OCI-LY7 (cell line): Measurements from ENCODE around the gene SIVA1. TPM values are rescaled to one million over a fixed set of nuclear protein-coding genes. Genes with fewer than 3 reads are reported as not detected.

ENCODE experiments used
- BruUV-seq: library from RNA; stranded (reverse); fragments of 400-500 nt; replicated peaks from 2 replicates; lab custom pipeline; 2021; lab: Mats Ljungman, UMichigan
- CTCF ChIA-PET: fragments of 300-600 bp; sonication (Branson Sonifier 250); formaldehyde crosslinking; loops from one replicate; lab custom pipeline; 2022; ENCODE audit warnings: antibody characterized with exemption; ENCODE audit not compliant: unreplicated experiment; lab: Charles Lee
- POLR2A ChIA-PET: fragments of 300-600 bp; sonication (Branson Sonifier 250); formaldehyde crosslinking; loops from one replicate; lab custom pipeline; 2022; ENCODE audit warnings: antibody characterized with exemption; lab: Charles Lee
- DNase-seq: peaks from one replicate; pipeline ENCODE4 v3.0.0-alpha.2; 2015; ENCODE audit warnings: low spot score
- H2AFZ ChIP-seq: fragments of 200-600 bp; sonication (generic), shearing (Covaris generic); 2 replicates; pipeline ENCODE4 v1.6.1; 2014; ENCODE audit warnings: mild to moderate bottlenecking, antibody characterized with exemption, low read length, moderate library complexity
- H3K27ac ChIP-seq: fragments of 200-600 bp; sonication (generic); 2 replicates; pipeline ENCODE4 v1.5.1; 2014; ENCODE audit warnings: mixed run types, low read depth, mild to moderate bottlenecking, moderate library complexity, low read length, inconsistent platforms; ENCODE audit not compliant: poor library complexity, severe bottlenecking
- H3K36me3 ChIP-seq: fragments of 200-600 bp; sonication (generic); 2 replicates; pipeline ENCODE4 v1.6.1; 2014; ENCODE audit warnings: mild to moderate bottlenecking, antibody characterized with exemption, low read length, moderate library complexity, mixed read lengths; ENCODE audit not compliant: insufficient read depth
- H3K4me1 ChIP-seq: fragments of 200-600 bp; sonication (generic); 2 replicates; pipeline ENCODE4 v1.5.1; 2014; ENCODE audit warnings: mild to moderate bottlenecking, low read length; ENCODE audit not compliant: insufficient read depth, poor library complexity, severe bottlenecking
- H3K4me2 ChIP-seq: fragments of 200-600 bp; sonication (generic); 2 replicates; pipeline ENCODE4 v1.6.1; 2014; ENCODE audit warnings: mild to moderate bottlenecking, low read length
- H3K4me3 ChIP-seq: fragments of 200-600 bp; sonication (generic); 2 replicates; pipeline ENCODE4 v1.5.1; 2014; ENCODE audit warnings: mild to moderate bottlenecking, low read depth, low read length; ENCODE audit not compliant: poor library complexity, severe bottlenecking
- H3K79me2 ChIP-seq: fragments of 200-600 bp; sonication (generic); 2 replicates; pipeline ENCODE4 v1.6.1; 2016; ENCODE audit warnings: low read depth, mild to moderate bottlenecking, low read length, moderate library complexity, mixed read lengths; ENCODE audit not compliant: insufficient read depth
- H3K9me2 ChIP-seq: fragments of 200-600 bp; sonication (generic); 2 replicates; pipeline ENCODE4 v1.6.1; 2016; ENCODE audit warnings: mild to moderate bottlenecking, low read length, mixed read lengths; ENCODE audit not compliant: insufficient read depth
- H3K9me3 ChIP-seq: fragments of 200-600 bp; sonication (generic); 2 replicates; pipeline ENCODE4 v1.6.1; 2014; ENCODE audit warnings: mild to moderate bottlenecking, mixed run types, low read length, mixed read lengths
- H4K20me1 ChIP-seq: fragments of 200-600 bp; sonication (generic); 2 replicates; pipeline ENCODE4 v1.6.1; 2014; ENCODE audit warnings: mild to moderate bottlenecking, antibody characterized with exemption, low read length, moderate library complexity, mixed read lengths; ENCODE audit not compliant: insufficient read depth
- EZH2phosphoT487 ChIP-seq: fragments of 200-600 bp; sonication (generic); IDR thresholded peaks from 2 replicates; pipeline ENCODE4 v1.6.1; 2018; ENCODE audit warnings: low read depth, borderline replicate concordance, mild to moderate bottlenecking, mixed run types, antibody characterized with exemption, low read length, moderate library complexity, mixed read lengths
- intact Hi-C: fragments of 100-400 bp; cut with micrococcal nuclease; formaldehyde crosslinking; loops from one replicate; pipeline ENCODE4 v1.10.0; 2022; ENCODE audit not compliant: unreplicated experiment
- total RNA-seq, 2 experiments: library from RNA; depleted of rRNA in 1 of 2; stranded (reverse); fragments of >200 nt in 1 of 2; shearing (Covaris generic) in 1 of 2; gene quantifications; 2 replicates each; pipeline ENCODE4 v1.2.3, GENCODE V29; 2014 to 2022
- TF ChIP-seq, protein P1 (sequence below): fragments of 200-600 bp; sonication (generic); conservative IDR thresholded peaks from 2 replicates; pipeline ENCODE4 v1.5.1; 2014; ENCODE audit warnings: mild to moderate bottlenecking, antibody characterized with exemption, low read length, moderate library complexity, mixed read lengths

The SIVA1 gene
- total RNA-seq, 2 experiments from 2014 or later: 111 to 244 TPM

DNA sequence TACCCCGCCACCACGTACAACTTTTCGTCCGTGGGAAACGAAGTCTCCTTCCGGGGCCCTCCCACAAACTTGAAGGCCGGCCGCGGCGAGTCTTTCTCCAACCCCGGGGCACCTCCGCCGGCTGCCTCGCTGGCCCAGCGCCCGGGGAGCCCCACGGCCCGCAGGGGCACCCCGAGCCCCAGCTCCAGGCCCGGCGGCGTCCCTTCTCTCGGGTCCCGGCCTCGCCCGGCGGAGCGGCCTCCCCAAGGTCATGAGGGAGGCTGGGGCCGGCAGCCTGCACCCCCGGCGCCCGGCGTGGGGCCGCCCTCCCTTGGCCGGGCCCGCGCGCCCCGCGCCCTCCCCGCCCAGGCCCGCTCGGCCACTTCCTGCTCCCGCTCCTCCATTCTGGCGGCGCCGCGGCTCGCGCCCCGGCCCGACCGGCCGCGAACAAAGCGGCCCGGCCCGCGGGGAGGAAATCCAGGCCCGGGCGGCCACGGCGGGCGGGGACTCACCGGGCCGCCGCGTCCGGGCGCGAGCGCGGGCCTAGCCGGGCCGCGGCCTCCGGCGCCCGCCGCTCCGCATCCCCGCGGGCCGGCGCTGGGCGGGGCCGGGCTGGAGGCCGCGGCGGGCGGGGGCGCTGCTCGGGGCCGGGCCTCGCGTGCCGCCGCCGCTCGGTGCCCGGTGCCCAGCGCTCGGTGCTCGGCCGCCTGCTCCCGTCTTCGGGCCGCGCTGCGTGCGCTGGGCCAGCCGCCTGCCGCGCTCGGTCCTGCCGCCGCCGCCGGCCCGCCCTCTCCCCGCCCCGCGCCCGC lies 42.2 kb downstream of the SIVA1 start, which contains the start of gene AKT1:
Gene AKT1 (minus strand): TSS at position 756 of the 788 bp plus-strand sequence. CDS start 3,105 bp downstream, outside the sequence.
- intact Hi-C loops: loop anchor here (1.0 kb wide), 1 partner anchor 42 kb away; the partner anchor contains the start of gene SIVA1
- Histone ChIP-seq H3K4me2 (peak within 1 kb of the TSS; percentile 100), H2AFZ (peak within 1 kb of the TSS; percentile 56), H3K4me1 (peaks cover 21% of the 10 kb centered on the region), H3K9me2 (no peaks in the 10 kb centered on the region), H3K36me3 (peaks cover 4% of the 10 kb centered on the region; the same call in 1 of the 2 replicates), H3K4me3 (peak within 1 kb of the TSS; percentile 93), H3K9me3 (no peaks in the 10 kb centered on the region), H3K27ac (no peak within 1 kb of the TSS), H4K20me1 (peaks cover 9% of the 10 kb centered on the region; the same call in 1 of the 2 replicates), H3K79me2 (no peaks in the 10 kb centered on the region)
- no TSS peak for BruUV-seq
- DNase-seq: peak; percentile 58
- CTCF ChIA-PET: no interaction called here
- POLR2A ChIA-PET: no interaction called here
- TF ChIP-seq EZH2phosphoT487: no peak
- TF ChIP-seq, protein P1, sequence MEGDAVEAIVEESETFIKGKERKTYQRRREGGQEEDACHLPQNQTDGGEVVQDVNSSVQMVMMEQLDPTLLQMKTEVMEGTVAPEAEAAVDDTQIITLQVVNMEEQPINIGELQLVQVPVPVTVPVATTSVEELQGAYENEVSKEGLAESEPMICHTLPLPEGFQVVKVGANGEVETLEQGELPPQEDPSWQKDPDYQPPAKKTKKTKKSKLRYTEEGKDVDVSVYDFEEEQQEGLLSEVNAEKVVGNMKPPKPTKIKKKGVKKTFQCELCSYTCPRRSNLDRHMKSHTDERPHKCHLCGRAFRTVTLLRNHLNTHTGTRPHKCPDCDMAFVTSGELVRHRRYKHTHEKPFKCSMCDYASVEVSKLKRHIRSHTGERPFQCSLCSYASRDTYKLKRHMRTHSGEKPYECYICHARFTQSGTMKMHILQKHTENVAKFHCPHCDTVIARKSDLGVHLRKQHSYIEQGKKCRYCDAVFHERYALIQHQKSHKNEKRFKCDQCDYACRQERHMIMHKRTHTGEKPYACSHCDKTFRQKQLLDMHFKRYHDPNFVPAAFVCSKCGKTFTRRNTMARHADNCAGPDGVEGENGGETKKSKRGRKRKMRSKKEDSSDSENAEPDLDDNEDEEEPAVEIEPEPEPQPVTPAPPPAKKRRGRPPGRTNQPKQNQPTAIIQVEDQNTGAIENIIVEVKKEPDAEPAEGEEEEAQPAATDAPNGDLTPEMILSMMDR: no peak

DNA sequence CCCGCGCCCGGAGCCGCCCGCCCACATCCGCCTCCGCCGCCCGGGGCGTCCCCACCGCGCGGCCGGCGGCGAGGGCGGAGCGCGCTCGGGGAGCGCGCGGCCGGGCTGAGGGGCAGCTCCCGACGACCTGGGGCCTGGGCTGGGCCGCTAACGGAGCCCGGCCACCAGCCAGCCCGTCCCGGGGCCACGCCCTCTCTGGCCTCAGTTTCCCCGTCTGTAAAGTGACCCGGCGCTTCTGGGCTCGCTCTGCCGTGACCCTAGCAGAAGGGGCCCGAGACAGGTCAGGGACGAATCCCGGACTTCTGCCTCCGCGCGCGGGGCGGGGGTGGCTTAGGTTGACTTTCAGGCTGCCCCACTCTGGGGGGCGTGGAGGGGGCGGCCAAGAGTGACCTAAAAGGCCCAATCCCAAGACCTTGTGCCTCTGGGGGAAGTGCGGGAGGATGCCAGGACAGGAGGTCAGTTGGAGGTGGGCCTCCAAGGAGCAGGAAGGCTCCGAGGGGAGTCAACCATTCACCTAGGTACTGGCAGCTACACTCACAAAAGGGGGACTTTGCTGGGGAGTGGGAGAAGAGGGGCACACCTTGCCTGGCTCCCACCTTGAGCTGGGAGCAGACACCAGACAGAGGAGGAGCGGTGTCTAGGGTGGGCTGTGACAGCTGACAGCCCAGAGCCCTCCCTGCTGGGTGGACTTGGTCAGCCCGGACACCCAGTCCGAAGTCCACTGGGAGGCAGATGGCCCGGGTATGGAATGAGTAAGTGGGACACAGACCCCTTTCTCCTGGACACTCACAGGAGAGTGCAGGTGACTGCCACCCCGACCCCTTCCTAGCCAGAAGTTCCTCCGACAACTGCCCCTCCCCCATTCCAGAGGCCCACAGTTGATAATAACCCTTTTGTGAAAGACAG lies 43.1 kb downstream of the SIVA1 start:
- H3K27ac ChIP-seq: no peak overlapping the region
- H3K36me3 ChIP-seq: no peaks in the 10 kb centered on the region
- H2AFZ ChIP-seq: peak overlapping the region; percentile 56
- no peak for TF ChIP-seq EZH2phosphoT487
- TF ChIP-seq, protein P1: no peak
- H3K4me3 ChIP-seq: peak overlapping the region; percentile 63
- peaks cover 9% of the 10 kb centered on the region; the same call in 1 of the 2 replicates for H4K20me1 ChIP-seq
- intact Hi-C loops: no loop called here
- no peaks in the 10 kb centered on the region for H3K9me3 ChIP-seq
- ChIA-PET POLR2A (no interaction called here), CTCF (no interaction called here)
- BruUV-seq: no TSS peak
- H3K4me1 ChIP-seq: peaks cover 22% of the 10 kb centered on the region
- no peaks in the 10 kb centered on the region for H3K9me2 ChIP-seq
- no peaks in the 10 kb centered on the region for H3K79me2 ChIP-seq
- DNase-seq: peak; percentile 66
- peak overlapping the region; percentile 77 for H3K4me2 ChIP-seq
